ENCODE data around the gene EVA1C. TPM values are rescaled to one million over a fixed set of nuclear protein-coding genes. Genes with fewer than 3 reads are reported as not detected.
"Not testable (repeated sequence)": the region's sequence is repeated elsewhere in the genome, so short reads cannot be mapped to it uniquely, and the experiment has no call there.

The EVA1C gene
- total RNA-seq, 1 experiment from 2014 or later = 3.2 TPM

GRCh38 chr21:32423320-32424190 lies 11.0 kb downstream of the EVA1C start:
- DNase-seq (ENCODE audit: low read depth) = peak; percentile 78

- DNase-seq (ENCODE audit: low read depth) = no peak
Observed at GRCh38 chr21:32424191-32424535, 11.7 kb downstream of the EVA1C start.

GRCh38 chr21:32424674-32425073 lies 12.2 kb downstream of the EVA1C start:
- DNase-seq (ENCODE audit: low read depth) = no peak

GRCh38 chr21:32425628-32426027 lies 13.1 kb downstream of the EVA1C start:
- DNase-seq (ENCODE audit: low read depth) = no peak

GRCh38 chr21:32426066-32426465 lies 13.6 kb downstream of the EVA1C start:
- DNase-seq (ENCODE audit: low read depth) = no peak

- DNase-seq (ENCODE audit: low read depth) = peak; percentile 37
Observed at GRCh38 chr21:32426592-32427051, 14.1 kb downstream of the EVA1C start.

GRCh38 chr21:32427958-32428623 lies 15.6 kb downstream of the EVA1C start:
- no peak for DNase-seq (ENCODE audit: low read depth)

- not testable (repeated sequence) for DNase-seq (ENCODE audit: low read depth)
Observed at GRCh38 chr21:32432982-32433660, 20.6 kb downstream of the EVA1C start.

- no peak for DNase-seq (ENCODE audit: low read depth)
Observed at GRCh38 chr21:32437729-32438128, 25.2 kb downstream of the EVA1C start.

- DNase-seq (ENCODE audit: low read depth) = no peak
Observed at GRCh38 chr21:32442566-32443318, 30.2 kb downstream of the EVA1C start.

GRCh38 chr21:32445101-32445500 lies 32.6 kb downstream of the EVA1C start:
- DNase-seq (ENCODE audit: low read depth) = no peak

- not testable (repeated sequence) for DNase-seq (ENCODE audit: low read depth)
Observed at GRCh38 chr21:32446440-32446839, 33.9 kb downstream of the EVA1C start.

- DNase-seq (ENCODE audit: low read depth) = no peak
Observed at GRCh38 chr21:32447224-32447623, 34.7 kb downstream of the EVA1C start.

- DNase-seq (ENCODE audit: low read depth) = peak; percentile 37
Observed at GRCh38 chr21:32448803-32449594, 36.5 kb downstream of the EVA1C start.

- not testable (repeated sequence) for DNase-seq (ENCODE audit: low read depth)
Observed at GRCh38 chr21:32450881-32451701, 38.6 kb downstream of the EVA1C start.

GRCh38 chr21:32452191-32452590 lies 39.7 kb downstream of the EVA1C start:
- not testable (repeated sequence) for DNase-seq (ENCODE audit: low read depth)

GRCh38 chr21:32452641-32453040 lies 40.1 kb downstream of the EVA1C start:
- no peak for DNase-seq (ENCODE audit: low read depth)

- no peak for DNase-seq (ENCODE audit: low read depth)
Observed at GRCh38 chr21:32455548-32455947, 43.0 kb downstream of the EVA1C start.

- peak; percentile 68 for DNase-seq (ENCODE audit: low read depth)
Observed at GRCh38 chr21:32456497-32456918, 44.0 kb downstream of the EVA1C start.

- DNase-seq (ENCODE audit: low read depth) = peak; percentile 22
Observed at GRCh38 chr21:32457360-32457840, 44.9 kb downstream of the EVA1C start.

Data from LHCN-M2 (cell line).